ENCODE results near the gene METTL5.

METTL5 gene

GRCh38 chr2:169781249-169782013, 43.3 kb downstream of the METTL5 start:
- no peak for DNase-seq (ENCODE audit: low read depth)

- no peak for DNase-seq (ENCODE audit: low read depth)
These were observed 46.3 kb downstream of the METTL5 start for GRCh38 chr2:169778446-169778845.

GRCh38 chr2:169776252-169776761, 48.4 kb downstream of the METTL5 start:
- no peak for DNase-seq (ENCODE audit: low read depth)

GRCh38 chr2:169775765-169776164, 48.9 kb downstream of the METTL5 start:
- DNase-seq (ENCODE audit: low read depth): no peak

GRCh38 chr2:169775354-169775753, 49.4 kb downstream of the METTL5 start:
- no peak for DNase-seq (ENCODE audit: low read depth)

GRCh38 chr2:169772651-169773050, 52.1 kb downstream of the METTL5 start:
- no peak for DNase-seq (ENCODE audit: low read depth)

GRCh38 chr2:169771612-169772011, 53.1 kb downstream of the METTL5 start:
- no peak for DNase-seq (ENCODE audit: low read depth)

- no peak for DNase-seq (ENCODE audit: low read depth)
These were observed 53.7 kb downstream of the METTL5 start for GRCh38 chr2:169771021-169771420.

- peak; percentile 9 for DNase-seq (ENCODE audit: low read depth)
These were observed 56.3 kb downstream of the METTL5 start for GRCh38 chr2:169768262-169768995.

- peak; percentile 12 for DNase-seq (ENCODE audit: low read depth)
These were observed 57.3 kb downstream of the METTL5 start for GRCh38 chr2:169767243-169767888.

- DNase-seq (ENCODE audit: low read depth): no peak
These were observed 59.2 kb downstream of the METTL5 start for GRCh38 chr2:169765523-169765922.

- no peak for DNase-seq (ENCODE audit: low read depth)
These were observed 62.8 kb downstream of the METTL5 start for GRCh38 chr2:169761970-169762292.

Measured in stimulated activated CD8-positive, alpha-beta memory T cell treated with anti-CD3 and anti-CD28 coated beads, Interleukin-4, amount 100 ng/mL, for 24 hours (primary cell).